ENCODE results near the gene ZNF792. TPM values are rescaled to one million over a fixed set of nuclear protein-coding genes. Genes with fewer than 3 reads are reported as not detected.
"Not testable (repeated sequence)": the region's sequence is repeated elsewhere in the genome, so short reads cannot be mapped to it uniquely, and the experiment has no call there.

The ZNF792 gene
- total RNA-seq, 1 donor from 2014 or later: 12.4 TPM

DNA sequence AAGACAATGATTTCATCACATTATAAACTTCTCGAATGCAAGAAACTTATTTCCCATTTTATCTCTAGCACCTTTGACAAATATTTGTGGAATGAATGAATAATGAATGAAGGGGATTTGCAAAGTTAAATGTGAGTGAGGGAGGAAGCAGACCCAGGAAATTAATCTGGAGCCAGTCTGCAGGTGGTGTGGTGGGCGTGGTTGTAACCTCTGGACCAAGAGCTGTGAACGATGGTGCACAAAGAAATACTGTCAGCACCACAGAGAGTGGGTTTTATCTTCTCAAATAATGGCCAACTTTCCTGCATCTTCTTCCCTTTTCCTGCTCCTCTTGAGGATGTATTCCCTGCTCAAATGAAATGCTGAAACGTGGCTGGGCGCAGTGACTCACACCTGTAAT, 11.0 kb upstream of the ZNF792 start:
- intact Hi-C loops (cut with micrococcal nuclease): no loop called here

DNA sequence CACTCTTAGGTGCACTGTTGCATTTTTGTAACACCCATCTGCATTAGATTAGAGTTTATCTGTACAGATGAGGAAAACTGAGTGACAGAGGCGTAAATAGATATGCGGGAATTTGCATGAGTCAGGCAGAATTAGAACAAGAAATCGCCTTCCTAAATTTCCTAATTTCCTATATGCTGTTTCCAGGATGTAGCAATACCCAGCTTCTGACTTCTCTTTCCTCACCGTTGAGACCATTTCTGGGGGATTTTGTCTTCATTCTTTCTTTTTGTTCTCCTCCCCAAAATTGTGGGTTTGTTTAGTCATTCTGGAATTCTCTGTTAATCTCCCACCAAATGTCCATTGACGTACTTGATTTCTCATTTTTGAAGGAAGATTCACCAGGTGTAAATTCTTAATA, 10.6 kb upstream of the ZNF792 start:
- intact Hi-C loops (cut with micrococcal nuclease): no loop called here

DNA sequence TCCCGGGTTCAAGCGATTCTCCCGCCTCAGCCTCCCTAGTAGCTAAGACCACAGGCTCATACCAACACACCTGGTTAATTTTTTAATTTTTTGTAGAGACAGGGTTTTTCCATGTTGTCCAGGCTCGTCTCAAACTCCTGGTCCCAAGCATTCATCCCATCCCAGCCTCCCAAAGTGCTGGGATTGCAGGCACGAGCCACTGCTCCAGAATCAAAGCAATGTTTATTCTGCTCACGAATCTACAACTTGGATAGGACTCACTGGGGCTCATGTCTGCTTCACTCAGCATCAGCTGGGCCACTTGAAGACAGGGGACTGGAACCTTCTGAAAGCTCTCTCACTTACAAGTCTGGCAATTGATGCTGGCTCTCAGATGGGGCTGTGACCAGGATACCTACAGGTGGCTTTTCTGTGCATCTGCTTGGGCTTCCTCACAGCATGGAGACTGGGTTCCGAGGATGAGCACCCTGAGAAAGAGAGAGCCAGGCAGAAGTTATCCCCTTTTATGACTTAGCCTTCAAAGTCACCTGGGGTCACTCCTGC, 8.2 kb upstream of the ZNF792 start:
- intact Hi-C loops (cut with micrococcal nuclease): no loop called here

DNA sequence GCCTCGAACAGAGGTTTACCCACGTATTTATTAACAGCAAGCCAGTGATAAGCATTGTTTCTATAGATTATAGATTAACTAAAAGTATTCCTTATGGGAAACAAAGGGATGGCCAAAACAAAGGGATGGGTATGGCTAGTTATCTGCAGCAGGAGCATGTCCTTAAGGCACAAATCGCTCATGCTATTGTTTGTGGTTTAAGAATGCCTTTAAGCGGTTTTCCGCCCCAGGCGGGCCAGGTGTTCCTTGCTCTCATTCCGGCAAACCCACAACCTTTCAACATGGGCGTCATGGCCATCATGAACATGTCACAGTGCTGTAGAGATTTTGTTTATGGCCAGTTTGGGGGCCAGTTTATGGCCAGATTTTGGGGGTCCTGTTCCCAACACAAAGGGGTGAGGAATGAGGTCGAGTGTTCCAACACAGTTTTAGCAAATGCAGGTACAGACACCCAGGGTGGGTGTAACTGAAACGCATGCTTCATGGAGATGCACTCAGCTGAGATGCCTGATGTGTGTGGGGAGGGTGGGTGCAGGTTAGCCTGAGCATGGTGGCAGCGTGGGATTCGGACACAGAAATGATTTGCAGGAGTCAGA, 6.3 kb upstream of the ZNF792 start:
- intact Hi-C loops (cut with micrococcal nuclease): not testable (repeated sequence)

DNA sequence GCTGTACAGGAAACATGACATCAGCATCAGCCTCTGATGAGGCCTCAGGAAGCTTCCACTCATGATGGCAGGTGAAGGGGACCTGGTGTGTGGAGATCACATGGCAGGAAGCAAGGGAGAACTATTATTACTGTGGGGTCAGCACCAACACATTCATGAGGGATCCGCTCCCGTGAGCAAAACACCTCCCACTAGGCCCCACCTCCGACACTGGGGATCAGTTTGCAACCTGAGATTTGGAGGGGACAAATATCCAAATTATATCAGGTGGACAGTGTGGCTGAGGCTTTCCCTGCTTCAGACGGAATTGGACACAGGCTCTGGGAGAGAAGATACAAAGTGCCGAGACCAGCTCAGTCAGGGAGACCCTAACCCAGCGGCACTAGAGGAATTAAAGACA, 5.7 kb upstream of the ZNF792 start:
- intact Hi-C loops (cut with micrococcal nuclease): no loop called here

DNA sequence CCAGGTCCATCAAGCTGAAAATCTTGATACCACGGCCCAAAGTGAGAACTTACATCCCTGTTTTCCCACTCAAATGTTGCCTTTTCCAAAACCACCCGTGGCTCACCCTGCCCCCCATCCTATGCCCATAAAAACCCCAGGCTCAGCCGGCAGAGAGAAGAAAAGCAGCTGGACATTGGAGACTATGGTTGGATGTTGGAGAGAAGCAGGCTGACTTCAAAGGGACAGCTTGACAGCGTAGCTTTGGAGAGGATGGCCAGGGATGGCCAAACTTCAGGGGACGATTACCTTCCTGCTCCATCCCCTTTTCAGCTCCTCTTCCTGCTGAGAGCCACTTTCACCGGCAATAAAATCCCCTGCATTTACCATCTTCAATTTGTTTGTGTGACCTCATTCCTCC, 3.5 kb upstream of the ZNF792 start:
- intact Hi-C loops (cut with micrococcal nuclease): no loop called here

DNA sequence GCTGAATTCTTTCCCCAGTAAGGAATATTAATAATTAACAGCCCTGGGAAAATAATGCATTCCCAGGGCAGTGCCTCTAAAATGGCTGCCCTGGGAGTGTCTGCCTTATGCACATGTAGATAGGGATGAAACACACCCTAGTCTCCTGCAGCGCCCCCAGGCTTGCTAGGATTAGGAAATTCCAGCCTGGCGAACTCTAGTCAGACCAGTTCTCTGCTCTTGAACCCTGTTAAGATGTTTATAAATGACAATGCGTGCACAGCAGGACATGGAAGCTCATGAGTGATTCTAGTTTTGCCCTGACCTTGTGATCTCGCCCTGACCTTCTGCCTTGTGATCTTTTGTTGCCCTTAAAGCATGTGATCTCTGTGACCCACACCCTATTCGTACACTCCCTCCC, 1.5 kb upstream of the ZNF792 start:
- intact Hi-C loops (cut with micrococcal nuclease): loop anchor here (2.0 kb wide), 1 partner anchor 193 kb away; the partner anchor contains the start of gene ZNF599

DNA sequence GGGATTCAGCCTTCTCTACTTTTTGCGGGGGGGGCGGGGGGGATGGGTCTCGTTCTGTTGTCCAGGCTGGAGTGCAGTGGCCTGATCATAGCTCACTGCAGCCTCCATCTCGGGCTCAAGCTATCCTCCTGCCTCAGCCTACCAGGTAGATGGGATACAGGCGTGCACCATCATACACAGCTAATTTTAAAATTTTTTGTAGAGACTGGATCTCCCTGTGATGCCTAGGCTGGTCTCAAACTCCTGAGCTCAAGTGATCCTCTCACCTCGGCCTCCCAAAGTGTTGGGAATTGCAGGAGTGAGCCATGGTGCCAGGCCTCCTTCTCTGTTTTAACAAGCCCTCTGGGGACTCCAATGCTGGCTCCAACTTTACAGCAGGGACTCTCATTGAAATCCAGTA, 569 bp upstream of the ZNF792 start:
- intact Hi-C loops (cut with micrococcal nuclease): loop anchor here (1.0 to 5.0 kb wide), 3 partner anchors 177 to 287 kb away; partner anchors contain the start of genes SCGB2B2, ZNF302 and ZNF599

DNA sequence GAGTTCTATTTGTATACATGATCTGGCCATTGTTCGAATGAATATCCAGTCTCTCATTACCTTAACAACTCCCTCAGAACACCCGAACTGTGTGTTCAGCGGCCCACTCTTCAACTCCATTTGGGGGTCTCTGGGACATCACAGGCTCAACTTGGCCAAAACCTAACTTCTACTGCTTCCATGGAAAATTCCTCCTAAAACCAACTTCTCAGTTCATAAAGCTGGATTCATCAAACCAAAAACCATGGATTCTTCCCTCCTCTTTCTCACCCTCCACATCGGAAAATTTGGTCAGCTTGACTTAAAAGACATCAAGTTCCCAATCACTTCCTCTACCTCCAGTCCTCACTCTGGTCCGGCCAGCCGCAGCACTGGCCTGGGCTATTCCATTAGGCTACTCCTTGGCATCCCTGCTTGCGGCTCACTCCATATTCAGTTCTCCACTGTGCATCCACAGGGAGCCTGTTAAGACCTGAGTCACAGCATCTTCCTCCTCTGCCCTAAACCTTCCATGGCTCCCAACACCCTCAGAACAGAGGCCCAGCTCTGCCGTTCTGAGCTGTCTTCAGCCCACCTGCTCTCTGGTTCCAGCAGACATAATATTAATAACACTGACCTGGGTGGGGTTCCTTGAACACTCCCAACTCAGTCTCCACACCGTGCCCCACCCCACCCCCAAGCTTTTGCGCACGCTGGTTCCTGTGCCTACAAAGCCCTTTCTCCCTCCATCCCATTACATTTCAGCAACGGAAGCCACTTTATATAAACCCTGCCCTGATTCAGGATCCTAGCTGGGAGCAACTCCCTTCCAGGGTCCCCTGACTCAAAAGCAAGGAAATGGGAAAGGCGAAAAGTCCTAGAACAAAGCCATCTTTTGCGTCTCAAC, 1.1 kb downstream of the ZNF792 start:
- intact Hi-C loops (cut with micrococcal nuclease): loop anchor here (2.0 to 5.0 kb wide), 2 partner anchors 228 to 286 kb away; partner anchors contain the start of genes SCGB2B2, ZNF181 and ZNF302

DNA sequence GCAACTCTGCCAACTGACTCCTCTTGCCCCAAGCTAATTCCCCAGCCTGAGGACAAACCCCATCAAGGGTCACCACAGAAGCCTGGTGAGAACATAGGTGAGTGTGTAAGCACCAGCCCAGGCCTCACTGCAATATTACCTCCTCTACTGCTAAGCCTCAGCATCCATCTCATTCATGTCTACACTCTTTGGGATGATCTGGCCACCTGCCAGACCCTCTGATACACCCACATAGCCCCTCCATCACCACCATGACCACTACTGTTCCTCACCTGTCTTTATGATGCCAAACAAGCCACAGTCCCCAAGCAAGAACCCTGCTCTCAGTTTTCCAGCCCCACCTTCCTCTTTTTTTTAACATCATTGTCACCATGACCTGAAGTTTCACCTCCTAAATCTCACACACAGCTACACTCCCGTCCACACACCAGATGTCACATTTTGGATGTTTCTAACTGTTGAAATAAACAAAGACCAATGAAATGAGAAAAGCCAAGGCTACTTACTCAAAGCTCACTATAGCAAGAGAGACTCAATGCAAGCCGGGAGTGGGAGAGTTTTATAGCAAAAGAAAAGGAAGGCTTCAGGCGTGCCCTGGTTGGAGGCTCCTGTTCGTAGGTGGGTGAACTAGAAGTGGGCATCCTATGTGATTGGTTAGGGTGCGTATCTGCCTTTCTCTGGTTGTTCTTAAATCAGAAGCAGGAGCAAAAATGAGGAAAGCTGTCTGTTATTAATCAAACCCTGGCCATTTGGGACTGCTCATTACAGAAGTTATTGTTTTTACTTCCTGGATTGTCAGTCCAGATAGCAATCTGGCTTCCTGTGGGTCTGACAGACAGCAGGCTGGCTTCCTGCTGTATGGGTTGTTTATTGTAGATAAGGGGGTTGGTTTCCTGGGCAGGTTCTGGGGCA, 2.0 kb downstream of the ZNF792 start:
- intact Hi-C loops (cut with micrococcal nuclease): loop anchor here (2.0 to 5.0 kb wide), 2 partner anchors 227 to 285 kb away; partner anchors contain the start of genes SCGB2B2, ZNF181 and ZNF302

DNA sequence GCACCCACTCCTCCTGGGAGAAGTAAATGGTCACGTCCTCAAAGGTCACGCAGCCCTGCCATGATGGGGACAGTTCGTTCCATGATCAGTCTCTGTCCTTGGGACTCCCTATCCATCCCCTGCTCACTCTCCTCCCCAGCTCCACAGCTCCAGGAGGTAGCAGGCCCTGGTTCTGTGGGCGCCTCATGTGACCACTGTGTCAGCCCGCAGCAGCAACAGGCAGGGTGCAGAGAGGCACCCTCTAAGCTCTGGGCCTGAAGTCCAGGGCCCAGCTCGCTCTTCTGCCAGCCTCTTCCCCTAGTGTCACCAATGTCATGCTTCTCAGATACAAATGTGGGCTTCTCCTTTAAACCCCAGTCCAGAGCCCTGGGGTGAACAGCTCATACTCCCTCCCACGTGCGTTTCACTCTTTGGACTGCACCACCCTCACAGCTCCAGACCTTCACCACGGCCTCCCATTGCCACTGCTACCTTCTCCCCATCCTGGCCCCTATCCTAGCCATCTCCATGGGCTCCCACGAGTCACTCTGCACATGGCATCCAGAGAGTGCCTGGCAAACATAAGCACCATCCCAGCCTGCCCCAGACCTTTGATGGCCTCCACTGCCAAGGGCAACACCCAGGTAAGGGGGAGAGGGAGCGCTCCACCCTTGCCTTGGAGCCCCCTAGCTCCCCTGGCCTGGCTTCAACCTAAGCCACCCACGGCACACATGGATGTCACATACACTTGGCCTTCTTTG, 2.9 kb downstream of the ZNF792 start:
- intact Hi-C loops (cut with micrococcal nuclease): loop anchor here (5.0 kb wide), 1 partner anchor 284 kb away; the partner anchor contains the start of genes SCGB2B2 and ZNF302

DNA sequence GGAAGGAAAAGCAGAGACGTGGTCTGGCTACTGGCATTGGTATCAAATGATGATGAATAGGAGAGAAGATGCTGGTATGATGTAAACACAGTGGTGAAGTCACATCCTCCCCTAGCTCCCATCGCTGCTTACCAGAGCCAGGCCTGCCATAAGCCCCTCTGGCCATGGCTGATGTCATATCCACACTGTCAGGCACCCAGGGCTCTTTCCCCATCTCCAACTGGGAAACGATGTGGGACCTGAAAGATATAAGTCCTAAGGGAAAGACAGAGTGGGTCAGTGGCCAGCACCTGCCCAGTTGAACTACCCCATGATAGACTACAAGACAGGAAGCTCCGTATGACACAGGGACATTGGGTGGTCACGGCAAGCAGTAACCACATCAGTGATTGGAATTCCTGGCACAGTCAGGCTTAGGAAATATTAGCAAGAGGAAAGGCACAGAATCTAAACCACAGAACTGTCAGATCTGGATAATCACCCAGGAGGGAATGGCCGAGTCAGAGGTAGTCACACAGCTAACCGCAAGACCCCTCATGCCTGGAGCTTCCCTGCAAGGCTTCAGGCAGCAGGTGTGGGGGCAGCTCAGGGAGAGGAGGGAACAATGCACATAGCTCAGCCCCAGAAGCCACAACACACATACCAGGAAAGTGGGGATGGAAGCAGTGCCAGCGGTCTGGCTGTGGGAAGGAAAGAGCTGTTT, 3.8 kb downstream of the ZNF792 start:
- intact Hi-C loops (cut with micrococcal nuclease): loop anchor here (5.0 kb wide), 1 partner anchor 283 kb away; the partner anchor contains the start of genes SCGB2B2 and ZNF302

DNA sequence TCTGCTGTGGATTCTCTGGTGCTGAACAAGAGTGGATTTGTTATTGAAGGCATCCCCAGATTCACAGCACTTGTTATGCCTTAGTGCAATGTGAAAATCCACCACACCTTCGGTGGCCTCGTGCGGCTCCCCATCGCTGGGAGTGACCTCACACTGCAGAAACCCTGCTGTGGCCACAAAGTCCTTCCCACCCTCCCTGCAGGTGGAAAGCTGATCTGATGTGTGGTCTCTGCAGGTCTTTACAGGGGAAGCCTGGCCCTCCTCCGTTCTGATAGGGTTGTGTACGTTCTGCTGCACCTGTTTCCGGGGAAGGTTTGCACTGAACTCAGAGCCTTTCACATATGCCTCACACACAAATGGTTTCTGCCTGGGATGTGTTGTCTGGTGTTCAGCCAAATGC, 5.0 kb downstream of the ZNF792 start:
- intact Hi-C loops (cut with micrococcal nuclease): no loop called here

DNA sequence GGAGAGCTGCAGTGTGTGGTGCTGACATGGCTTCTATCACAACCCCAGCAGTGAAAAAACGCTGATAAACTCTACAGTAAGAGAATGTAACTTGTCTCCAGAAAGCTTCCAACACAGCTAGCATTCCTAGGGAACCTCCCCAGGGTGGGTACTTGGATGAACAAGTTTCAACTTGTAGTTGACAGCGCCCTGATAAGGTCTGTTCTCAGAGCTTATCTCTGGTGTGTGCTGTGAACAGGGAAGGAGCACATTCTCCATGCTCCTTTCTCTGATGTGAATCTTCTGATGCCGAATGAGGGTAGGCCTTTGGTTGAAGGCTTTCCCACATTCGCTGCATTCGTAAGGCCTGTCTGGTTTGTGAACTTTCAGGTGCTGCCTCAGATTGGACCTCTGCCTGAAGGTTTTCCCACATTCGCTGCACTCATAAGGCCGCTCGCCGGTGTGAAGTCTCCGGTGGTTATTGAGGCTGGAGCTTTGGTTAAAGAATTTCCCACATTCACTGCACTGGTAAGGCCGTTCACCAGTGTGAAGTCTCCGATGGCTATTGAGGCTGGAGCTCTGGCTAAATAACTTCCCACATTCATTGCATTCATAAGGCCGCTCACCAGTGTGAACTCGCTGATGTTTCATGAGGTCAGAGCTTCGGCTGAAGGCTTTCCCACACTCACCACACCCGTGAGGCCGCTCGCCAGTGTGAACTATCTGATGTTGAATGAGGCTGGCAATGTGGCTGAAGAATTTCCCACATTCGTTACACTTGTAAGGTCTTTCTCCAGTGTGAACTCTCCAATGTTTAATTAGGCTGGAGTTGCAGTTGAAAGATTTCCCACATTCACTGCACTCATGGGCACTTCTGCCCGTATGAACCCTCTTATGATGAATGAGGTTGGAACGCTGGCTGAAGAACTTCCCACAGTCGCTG, 5.9 kb downstream of the ZNF792 start:
- intact Hi-C loops (cut with micrococcal nuclease): no loop called here

DNA sequence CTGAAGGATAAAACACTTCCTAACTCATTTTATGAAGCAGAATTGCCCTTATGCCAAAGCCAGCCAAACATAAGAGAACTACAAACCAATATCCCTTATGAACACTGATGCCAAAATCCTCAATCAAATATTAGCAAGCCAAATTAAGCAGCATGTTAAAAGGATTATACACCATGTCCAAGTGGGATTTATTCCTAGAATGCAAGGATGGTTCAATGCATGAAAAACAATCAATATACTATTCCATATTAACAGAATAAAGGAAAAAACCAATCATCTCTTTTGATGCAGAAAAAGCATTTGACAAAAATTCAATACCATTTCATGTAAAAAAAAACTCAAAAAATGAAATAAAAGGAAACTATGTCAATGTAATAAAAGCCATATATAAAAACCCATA, 10.9 kb downstream of the ZNF792 start:
- intact Hi-C loops (cut with micrococcal nuclease): no loop called here

DNA sequence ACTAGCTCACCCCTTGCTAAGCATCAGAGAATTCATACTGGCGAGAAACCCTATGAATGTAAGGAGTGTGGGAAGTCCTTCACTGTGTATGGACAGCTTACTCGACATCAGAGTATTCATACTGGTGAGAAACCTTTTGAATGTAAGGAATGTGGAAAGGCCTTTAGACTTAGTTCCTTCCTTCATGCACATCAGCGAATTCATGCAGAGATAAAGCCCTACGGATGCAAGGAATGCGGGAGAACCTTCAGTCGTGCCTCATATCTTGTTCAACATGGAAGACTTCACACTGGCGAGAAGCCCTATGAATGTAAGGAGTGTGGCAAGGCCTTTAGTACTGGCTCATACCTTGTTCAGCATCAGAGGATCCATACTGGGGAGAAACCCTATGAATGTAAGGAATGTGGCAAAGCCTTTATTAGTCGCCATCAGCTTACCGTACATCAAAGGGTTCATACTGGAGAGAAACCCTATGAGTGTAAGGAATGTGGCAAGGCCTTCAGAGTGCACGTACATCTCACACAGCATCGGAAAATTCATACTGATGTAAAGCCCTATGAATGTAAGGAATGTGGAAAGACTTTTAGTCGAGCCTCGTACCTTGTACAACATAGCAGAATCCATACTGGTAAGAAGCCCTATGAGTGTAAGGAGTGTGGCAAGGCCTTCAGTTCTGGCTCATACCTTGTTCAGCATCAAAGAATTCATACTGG, 20.0 kb downstream of the ZNF792 start:
- intact Hi-C loops (cut with micrococcal nuclease): no loop called here

DNA sequence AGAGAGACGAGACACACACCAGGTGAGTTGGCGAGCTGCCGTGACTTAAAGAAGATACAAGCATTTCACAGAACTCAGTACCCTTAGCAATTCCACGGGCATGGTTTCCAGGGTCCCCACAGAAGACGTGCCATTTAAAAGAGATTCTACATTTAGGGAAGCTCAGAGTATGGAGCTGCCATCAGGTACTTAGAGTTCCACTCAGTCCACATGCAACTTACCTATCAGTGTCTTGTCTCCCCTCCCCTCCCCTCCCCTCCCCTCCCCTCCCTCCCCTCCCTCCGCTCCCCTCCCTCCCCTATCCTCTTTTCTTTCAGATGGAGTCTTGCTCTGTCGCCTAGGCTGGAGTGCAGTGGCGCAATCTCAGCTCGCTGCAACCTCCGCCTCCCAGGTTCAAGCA, 25.1 kb downstream of the ZNF792 start:
- intact Hi-C loops (cut with micrococcal nuclease): no loop called here

DNA sequence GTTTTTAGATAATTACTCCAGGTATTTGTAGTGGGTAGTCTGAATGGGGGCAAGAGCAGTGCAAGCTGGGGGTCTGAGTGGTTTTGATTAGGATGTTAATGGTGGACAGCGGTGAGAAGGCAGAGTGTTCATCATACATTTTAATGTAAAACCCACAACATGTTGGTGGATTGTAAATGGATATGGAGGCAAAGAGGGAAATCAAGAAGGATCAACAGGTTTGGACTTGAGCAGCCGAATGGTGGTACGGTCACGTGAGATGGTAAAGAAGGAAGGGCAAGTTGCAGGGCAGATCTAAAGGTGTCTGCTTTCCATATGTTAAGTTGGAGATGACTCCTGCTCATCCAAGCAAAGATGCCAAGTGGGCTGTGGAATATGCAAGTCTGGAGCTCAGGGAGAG, 27.8 kb downstream of the ZNF792 start:
- intact Hi-C loops (cut with micrococcal nuclease): no loop called here
